ENCODE measurements around the gene SMOC2. TPM values are rescaled to one million over a fixed set of nuclear protein-coding genes. Genes with fewer than 3 reads are reported as not detected.

SMOC2 gene
- polyA plus RNA-seq, 1 donor from 2014 or later = 0.50 TPM

DNA sequence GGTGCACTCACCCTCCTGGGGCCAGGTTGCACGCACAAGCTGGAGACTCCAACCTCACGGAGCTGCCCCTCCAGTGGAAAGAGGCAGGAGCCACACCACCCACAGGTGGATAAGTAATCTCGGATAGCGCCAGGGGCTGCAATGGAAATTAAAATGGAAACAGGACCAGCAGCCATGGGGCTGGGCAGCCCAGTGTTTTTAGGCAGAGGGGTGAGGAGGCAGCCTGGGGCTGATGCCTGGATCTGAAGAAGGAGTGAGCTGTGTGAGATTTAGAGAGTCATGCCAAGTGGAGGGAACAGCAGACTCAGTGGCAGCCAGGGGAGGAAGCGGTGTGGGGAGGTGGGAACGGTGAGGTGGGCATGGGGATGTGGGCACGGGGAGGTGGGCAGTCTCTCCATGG lies 275.6 kb downstream of the SMOC2 start:
- no peak overlapping the region for H3K4me2 ChIP-seq (ENCODE audit: low read length)
- H3K9me2 ChIP-seq (ENCODE audit: insufficient read depth, low read length) = no peaks in the 10 kb centered on the region
- no peaks in the 10 kb centered on the region for H3F3A ChIP-seq (ENCODE audit: insufficient read depth, low read length, poor library complexity, severe bottlenecking)
- TF ChIP-seq, protein P1, sequence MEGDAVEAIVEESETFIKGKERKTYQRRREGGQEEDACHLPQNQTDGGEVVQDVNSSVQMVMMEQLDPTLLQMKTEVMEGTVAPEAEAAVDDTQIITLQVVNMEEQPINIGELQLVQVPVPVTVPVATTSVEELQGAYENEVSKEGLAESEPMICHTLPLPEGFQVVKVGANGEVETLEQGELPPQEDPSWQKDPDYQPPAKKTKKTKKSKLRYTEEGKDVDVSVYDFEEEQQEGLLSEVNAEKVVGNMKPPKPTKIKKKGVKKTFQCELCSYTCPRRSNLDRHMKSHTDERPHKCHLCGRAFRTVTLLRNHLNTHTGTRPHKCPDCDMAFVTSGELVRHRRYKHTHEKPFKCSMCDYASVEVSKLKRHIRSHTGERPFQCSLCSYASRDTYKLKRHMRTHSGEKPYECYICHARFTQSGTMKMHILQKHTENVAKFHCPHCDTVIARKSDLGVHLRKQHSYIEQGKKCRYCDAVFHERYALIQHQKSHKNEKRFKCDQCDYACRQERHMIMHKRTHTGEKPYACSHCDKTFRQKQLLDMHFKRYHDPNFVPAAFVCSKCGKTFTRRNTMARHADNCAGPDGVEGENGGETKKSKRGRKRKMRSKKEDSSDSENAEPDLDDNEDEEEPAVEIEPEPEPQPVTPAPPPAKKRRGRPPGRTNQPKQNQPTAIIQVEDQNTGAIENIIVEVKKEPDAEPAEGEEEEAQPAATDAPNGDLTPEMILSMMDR (IDR thresholded peaks at IDR 0.05; ENCODE audit: poor library complexity, severe bottlenecking) = no peak
- no peak for TF ChIP-seq POLR2AphosphoS5 (IDR thresholded peaks at IDR 0.05)
- TF ChIP-seq SMC3 (conservative IDR thresholded peaks at IDR 0.05; ENCODE audit: poor library complexity) = no peak
- no peak for TF ChIP-seq TAF1 (IDR thresholded peaks at IDR 0.05; ENCODE audit: low read depth)
- TF ChIP-seq, protein P2, sequence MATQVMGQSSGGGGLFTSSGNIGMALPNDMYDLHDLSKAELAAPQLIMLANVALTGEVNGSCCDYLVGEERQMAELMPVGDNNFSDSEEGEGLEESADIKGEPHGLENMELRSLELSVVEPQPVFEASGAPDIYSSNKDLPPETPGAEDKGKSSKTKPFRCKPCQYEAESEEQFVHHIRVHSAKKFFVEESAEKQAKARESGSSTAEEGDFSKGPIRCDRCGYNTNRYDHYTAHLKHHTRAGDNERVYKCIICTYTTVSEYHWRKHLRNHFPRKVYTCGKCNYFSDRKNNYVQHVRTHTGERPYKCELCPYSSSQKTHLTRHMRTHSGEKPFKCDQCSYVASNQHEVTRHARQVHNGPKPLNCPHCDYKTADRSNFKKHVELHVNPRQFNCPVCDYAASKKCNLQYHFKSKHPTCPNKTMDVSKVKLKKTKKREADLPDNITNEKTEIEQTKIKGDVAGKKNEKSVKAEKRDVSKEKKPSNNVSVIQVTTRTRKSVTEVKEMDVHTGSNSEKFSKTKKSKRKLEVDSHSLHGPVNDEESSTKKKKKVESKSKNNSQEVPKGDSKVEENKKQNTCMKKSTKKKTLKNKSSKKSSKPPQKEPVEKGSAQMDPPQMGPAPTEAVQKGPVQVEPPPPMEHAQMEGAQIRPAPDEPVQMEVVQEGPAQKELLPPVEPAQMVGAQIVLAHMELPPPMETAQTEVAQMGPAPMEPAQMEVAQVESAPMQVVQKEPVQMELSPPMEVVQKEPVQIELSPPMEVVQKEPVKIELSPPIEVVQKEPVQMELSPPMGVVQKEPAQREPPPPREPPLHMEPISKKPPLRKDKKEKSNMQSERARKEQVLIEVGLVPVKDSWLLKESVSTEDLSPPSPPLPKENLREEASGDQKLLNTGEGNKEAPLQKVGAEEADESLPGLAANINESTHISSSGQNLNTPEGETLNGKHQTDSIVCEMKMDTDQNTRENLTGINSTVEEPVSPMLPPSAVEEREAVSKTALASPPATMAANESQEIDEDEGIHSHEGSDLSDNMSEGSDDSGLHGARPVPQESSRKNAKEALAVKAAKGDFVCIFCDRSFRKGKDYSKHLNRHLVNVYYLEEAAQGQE (IDR thresholded peaks at IDR 0.05; ENCODE audit: borderline replicate concordance) = no peak
- no peak for TF ChIP-seq RAD21 (conservative IDR thresholded peaks at IDR 0.05)
- no peak for TF ChIP-seq MXI1 (conservative IDR thresholded peaks at IDR 0.05; ENCODE audit: poor library complexity, severe bottlenecking)
- no peak for TF ChIP-seq EZH2 (IDR thresholded peaks at IDR 0.05; ENCODE audit: borderline replicate concordance, insufficient read depth, low read length, poor library complexity, severe bottlenecking)
- no peak for TF ChIP-seq EP300 (conservative IDR thresholded peaks at IDR 0.05; ENCODE audit: poor library complexity, severe bottlenecking)
- H4K20me1 ChIP-seq (ENCODE audit: insufficient read depth) = no peaks in the 10 kb centered on the region
- no peak overlapping the region for H3K9ac ChIP-seq (ENCODE audit: low read length)
- H2AFZ ChIP-seq (ENCODE audit: low read depth, low read length) = no peak overlapping the region
- H3K4me3 ChIP-seq (ENCODE audit: low read length) = no peak overlapping the region
- no peaks in the 10 kb centered on the region for H3K27me3 ChIP-seq (ENCODE audit: insufficient read depth, low read depth, low read length)
- H3K27ac ChIP-seq (ENCODE audit: low read length) = no peak overlapping the region
- H3K79me2 ChIP-seq (replicated peaks; ENCODE audit: insufficient read depth, low read length) = no peaks in the 10 kb centered on the region
- H3K36me3 ChIP-seq (ENCODE audit: insufficient read depth, low read length) = no peaks in the 10 kb centered on the region
- H3K9me3 ChIP-seq (ENCODE audit: low read length) = no peaks in the 10 kb centered on the region

DNA sequence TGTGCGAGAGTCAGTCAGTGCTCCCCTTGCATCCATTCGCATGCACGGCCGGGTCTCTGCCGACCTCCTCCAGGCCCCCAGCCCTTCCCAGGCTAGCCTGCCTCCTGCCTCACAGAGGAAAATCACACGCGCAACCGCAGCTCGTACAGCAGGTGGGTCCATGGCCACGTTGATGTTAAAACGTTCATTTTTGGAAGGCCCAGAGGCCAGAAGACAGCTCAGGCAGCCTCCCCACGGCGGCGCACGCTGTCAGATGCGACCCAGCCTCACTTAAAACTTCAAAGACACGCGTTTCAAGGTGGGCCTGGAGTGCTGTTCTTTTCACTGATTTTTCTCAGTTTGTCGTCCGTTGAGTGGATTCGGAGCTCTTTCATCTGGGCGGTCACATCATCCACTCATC lies 276.5 kb downstream of the SMOC2 start:
- H3K9ac ChIP-seq (ENCODE audit: low read length) = no peak overlapping the region
- H3K4me3 ChIP-seq (ENCODE audit: low read length) = no peak overlapping the region
- H3K27me3 ChIP-seq (ENCODE audit: insufficient read depth, low read depth, low read length) = no peaks in the 10 kb centered on the region
- H4K20me1 ChIP-seq (ENCODE audit: insufficient read depth) = no peaks in the 10 kb centered on the region
- H2AFZ ChIP-seq (ENCODE audit: low read depth, low read length) = no peak overlapping the region
- H3F3A ChIP-seq (ENCODE audit: insufficient read depth, low read length, poor library complexity, severe bottlenecking) = no peaks in the 10 kb centered on the region
- H3K9me3 ChIP-seq (ENCODE audit: low read length) = no peaks in the 10 kb centered on the region
- H3K4me2 ChIP-seq (ENCODE audit: low read length) = no peak overlapping the region
- no peak overlapping the region for H3K27ac ChIP-seq (ENCODE audit: low read length)
- H3K79me2 ChIP-seq (replicated peaks; ENCODE audit: insufficient read depth, low read length) = no peaks in the 10 kb centered on the region
- no peaks in the 10 kb centered on the region for H3K9me2 ChIP-seq (ENCODE audit: insufficient read depth, low read length)
- H3K36me3 ChIP-seq (ENCODE audit: insufficient read depth, low read length) = no peaks in the 10 kb centered on the region
- TF ChIP-seq SMC3 (conservative IDR thresholded peaks at IDR 0.05; ENCODE audit: poor library complexity) = no peak
- TF ChIP-seq, protein P1 (IDR thresholded peaks at IDR 0.05; ENCODE audit: poor library complexity, severe bottlenecking) = no peak
- TF ChIP-seq TAF1 (IDR thresholded peaks at IDR 0.05; ENCODE audit: low read depth) = no peak
- TF ChIP-seq, protein P2 (IDR thresholded peaks at IDR 0.05; ENCODE audit: borderline replicate concordance) = no peak
- no peak for TF ChIP-seq EP300 (conservative IDR thresholded peaks at IDR 0.05; ENCODE audit: poor library complexity, severe bottlenecking)
- TF ChIP-seq EZH2 (IDR thresholded peaks at IDR 0.05; ENCODE audit: borderline replicate concordance, insufficient read depth, low read length, poor library complexity, severe bottlenecking) = no peak
- no peak for TF ChIP-seq MXI1 (conservative IDR thresholded peaks at IDR 0.05; ENCODE audit: poor library complexity, severe bottlenecking)
- TF ChIP-seq POLR2AphosphoS5 (IDR thresholded peaks at IDR 0.05) = no peak
- no peak for TF ChIP-seq RAD21 (conservative IDR thresholded peaks at IDR 0.05)
